K562 (cell line): ENCODE measurements around the gene RIMOC1. TPM values are rescaled to one million over a fixed set of nuclear protein-coding genes. Genes with fewer than 3 reads are reported as not detected.
A peak's percentile ranks its signal among the peaks of the same experiment; 100 is the strongest.

Experiments used
- ATAC-seq: fragments of 200-7000 bp; cut with Tn5 transposase; 3 replicates; pipeline ENCODE4 v1.9.1; 2020; ENCODE audit warnings: moderate library complexity
- BruUV-seq: library from RNA; stranded (reverse); fragments of 400-500 nt; replicated peaks from 2 replicates; lab custom pipeline; 2021; lab: Mats Ljungman, UMichigan
- CTCF ChIA-PET: fragments of 300-600 bp; formaldehyde crosslinking; extraction: SDS; loops from one replicate; lab custom pipeline; 2021; ENCODE audit warnings: low intra/inter-chr PET ratio; lab: Yijun Ruan, JAX
- POLR2A ChIA-PET: fragments of 300-600, 350-650 bp; sonication (Branson Sonifier 250); formaldehyde crosslinking; extraction: SDS; loops from one replicate; lab custom pipeline; 2021; ENCODE audit warnings: antibody characterized with exemption, inconsistent platforms; lab: Yijun Ruan, JAX
- DNase-seq, 4 experiments: peaks; one replicate each; pipeline versions ENCODE4 v3.0.0 to v3.0.0-alpha.2; 2011 to 2018; ENCODE audit warnings: low spot score in 3 of 4, mixed read lengths in 3 of 4; ENCODE audit errors: extremely low read depth in 1 of 4
- FAIRE-seq: peaks from 2 replicates; lab custom pipeline; 2011; peaks lifted over from hg19 to GRCh38; lab: Jason Lieb, UNC
- H2AFZ ChIP-seq: 2 replicates; pipeline ENCODE4 v1.6.0; 2011; ENCODE audit warnings: low read depth, low read length, control low read depth, inconsistent platforms
- H3K27ac ChIP-seq: fragments of 200-600 bp; 3 replicates; pipeline ENCODE4 v1.8.0; 2011; ENCODE audit warnings: low read depth, mild to moderate bottlenecking, control low read depth, inconsistent platforms, low read length, moderate library complexity, mixed read lengths; ENCODE audit errors: extremely low read depth
- H3K27me3 ChIP-seq, 2 experiments: fragments of 300-600 bp in 1 of 2; 2 replicates in 1 of 2; 3 replicates in 1 of 2; pipeline versions ENCODE4 v1.6.0 to v1.8.0; 2011; ENCODE audit warnings: inconsistent platforms in 2 of 2, low read length in 2 of 2, mild to moderate bottlenecking in 1 of 2, mixed read lengths in 1 of 2, moderate library complexity in 1 of 2; ENCODE audit not compliant: control insufficient read depth in 2 of 2, insufficient read depth in 2 of 2
- H3K36me3 ChIP-seq: fragments of 300-600 bp; 3 replicates; pipeline ENCODE4 v1.8.0; 2011; ENCODE audit warnings: mild to moderate bottlenecking, low read length, inconsistent platforms; ENCODE audit not compliant: control insufficient read depth, insufficient read depth
- H3K4me1 ChIP-seq, 2 experiments: fragments of 200-600 bp in 1 of 2; replicated peaks in 1 of 2; 2 replicates in 1 of 2; 3 replicates in 1 of 2; pipeline versions ENCODE4 v1.5.1 to v1.8.0; 2011; ENCODE audit warnings: inconsistent platforms in 2 of 2, low read length in 2 of 2, mild to moderate bottlenecking in 1 of 2, mixed read lengths in 1 of 2, moderate library complexity in 1 of 2; ENCODE audit not compliant: control insufficient read depth in 2 of 2, insufficient read depth in 2 of 2
- H3K4me2 ChIP-seq: 2 replicates; pipeline ENCODE4 v1.6.1; 2011; ENCODE audit warnings: low read length, control low read depth, inconsistent platforms, mixed read lengths; ENCODE audit not compliant: insufficient read depth
- H3K4me3 ChIP-seq: fragments of 200-600 bp; sonication (generic), shearing (Covaris generic); 2 replicates; pipeline ENCODE4 v1.5.1; 2016; ENCODE audit warnings: control low read depth, inconsistent platforms
- H3K79me2 ChIP-seq: fragments of 200-600 bp; 3 replicates; pipeline ENCODE4 v1.8.0; 2011; ENCODE audit warnings: low read length, inconsistent platforms; ENCODE audit not compliant: control insufficient read depth, insufficient read depth
- H3K9ac ChIP-seq, 2 experiments: 2 replicates each; pipeline versions ENCODE4 v1.6.0 to v1.6.1; 2011; ENCODE audit warnings: low read depth in 2 of 2, low read length in 2 of 2, control low read depth in 1 of 2, inconsistent platforms in 1 of 2, mild to moderate bottlenecking in 1 of 2, mixed read lengths in 1 of 2; ENCODE audit not compliant: insufficient read depth in 1 of 2
- H3K9me1 ChIP-seq: one replicate; pipeline ENCODE4 v1.6.0; 2011; ENCODE audit warnings: inconsistent platforms, mild to moderate bottlenecking, low read length, moderate library complexity; ENCODE audit not compliant: control insufficient read depth, insufficient read depth
- H3K9me3 ChIP-seq: replicated peaks from 2 replicates; pipeline ENCODE4 v1.5.1; 2011; ENCODE audit warnings: low read depth, low read length, inconsistent platforms; ENCODE audit not compliant: control insufficient read depth, insufficient read depth
- H4K20me1 ChIP-seq: replicated peaks from 2 replicates; pipeline ENCODE4 v1.6.1; 2011; ENCODE audit warnings: low read length, inconsistent platforms, mixed read lengths; ENCODE audit not compliant: control insufficient read depth, insufficient read depth
- BACH1 ChIP-seq: fragments of 200-800 bp; sonication (Bioruptor generic); IDR thresholded peaks from 2 replicates; pipeline ENCODE4 v1.6.1; 2016; ENCODE audit warnings: missing genetic modification characterization, missing compliant biosample characterization
- CEBPB ChIP-seq: fragments of 450-650 bp; IDR thresholded peaks from 2 replicates; pipeline ENCODE4 v1.6.1; 2016; ENCODE audit warnings: missing genetic modification characterization, missing compliant biosample characterization
- CTBP1 ChIP-seq: fragments of 450-650 bp; IDR thresholded peaks from 2 replicates; pipeline ENCODE4 v1.6.1; 2016; ENCODE audit warnings: borderline replicate concordance
- CXXC5 ChIP-seq: fragments of 250-450 bp; sonication (Bioruptor Pico); IDR thresholded peaks from 2 replicates; pipeline ENCODE4 v1.8.0; 2022; ENCODE audit warnings: inconsistent platforms, mild to moderate bottlenecking, moderate library complexity
- MTA2 ChIP-seq: fragments of 450-650 bp; IDR thresholded peaks from 2 replicates; pipeline ENCODE4 v1.6.1; 2016; ENCODE audit warnings: low read depth
- NR2F6 ChIP-seq: fragments of 450-650 bp; formaldehyde crosslinking; IDR thresholded peaks from 2 replicates; pipeline ENCODE4 v1.4.0; 2020; ENCODE audit warnings: mild to moderate bottlenecking
- RFX5 ChIP-seq: IDR thresholded peaks from 2 replicates; pipeline ENCODE4 v1.6.1; 2011; ENCODE audit warnings: low read depth, mild to moderate bottlenecking, improper control_type of control experiment, low read length
- RREB1 ChIP-seq: fragments of 250-450 bp; sonication (Bioruptor Pico); IDR thresholded peaks from 2 replicates; pipeline ENCODE4 v1.4.0; 2020
- ZBTB2 ChIP-seq: fragments of 450-650 bp; IDR thresholded peaks from 2 replicates; pipeline ENCODE4 v1.6.1; 2016; ENCODE audit warnings: antibody characterized with exemption
- ZFP91 ChIP-seq: sonication (generic); formaldehyde crosslinking; IDR thresholded peaks from 2 replicates; pipeline ENCODE4 v1.8.0; 2022; ENCODE audit warnings: mild to moderate bottlenecking, missing genetic modification reagents
- ZNF12 ChIP-seq: sonication (generic); formaldehyde crosslinking; IDR thresholded peaks from 2 replicates; pipeline ENCODE4 v1.4.0; 2020; ENCODE audit warnings: mild to moderate bottlenecking, missing genetic modification reagents
- ZNF347 ChIP-seq: fragments of 450-650 bp; formaldehyde crosslinking; IDR thresholded peaks from 2 replicates; pipeline ENCODE4 v1.4.0; 2020; ENCODE audit warnings: low read depth, mild to moderate bottlenecking, moderate library complexity
- ZNF583 ChIP-seq: fragments of 250-450 bp; sonication (Bioruptor Pico); IDR thresholded peaks from 2 replicates; pipeline ENCODE4 v1.4.0; 2020
- WGBS: fragments of 100-300 bp; shearing (Covaris generic); methylation state at CpG from one replicate; pipeline ENCODE4 v1.1.6; 2016; ENCODE audit warnings: low coverage, mixed read lengths; ENCODE audit not compliant: insufficient coverage; ENCODE audit errors: missing lambda C conversion rate; 5-methylcytosine and 5-hydroxymethylcytosine counted together
- in situ Hi-C: fragments of 300-500 bp; cut with MboI; formaldehyde crosslinking; loops from 4 replicates; pipeline ENCODE4 v1.15.0; 2018; ENCODE audit warnings: inconsistent platforms, mixed read lengths
- intact Hi-C: fragments of 100-400 bp; cut with micrococcal nuclease; formaldehyde crosslinking; loops from 2 replicates; pipeline ENCODE4 v1.14.2; 2022
- polyA plus RNA-seq, 8 experiments: library from polyadenylated mRNA; depleted of rRNA in 4 of 8; stranded (reverse) in 5 of 8; unstranded in 3 of 8; fragments of >200 nt; fragmentation: Nextera tagmentation in 2 of 8; fragmentation: Illumina TruSeq in 1 of 8; extraction: Ambion mirVana in 2 of 8; extraction: Trizol in 1 of 8; gene quantifications; 2 replicates each; pipeline versions ENCODE4 v1.2.1 to v1.2.3, GENCODE V29; 2011 to 2014; ENCODE audit warnings: inconsistent platforms in 1 of 8, missing spikeins in 1 of 8
- total RNA-seq, 7 experiments: library from RNA; depleted of rRNA in 6 of 7; stranded (reverse); fragments of >200 nt in 6 of 7; fragmentation: Illumina TruSeq in 2 of 7; extraction: Trizol in 2 of 7; gene quantifications; 2 replicates each; pipeline versions ENCODE4 v1.2.1 to v1.2.3, GENCODE V29; 2011 to 2021; ENCODE audit warnings: low replicate concordance in 1 of 7

RIMOC1 gene
- total and polyA plus RNA-seq, 9 of the 15 experiments (the other 6 are each of a cell fraction or from before 2014, with no cell fraction given): 11.6 to 63.1 (median 30.8) TPM

GRCh38 chr5:41908374-41909079, 4.4 kb downstream of the RIMOC1 start:
- H3K27me3 ChIP-seq: no peaks in the 10 kb centered on the region
- DNase-seq: no peak
- H3K79me2 ChIP-seq: peaks cover 36% of the 10 kb centered on the region
- H3K36me3 ChIP-seq: peaks cover 80% of the 10 kb centered on the region
- no peak overlapping the region for H2AFZ ChIP-seq
- H3K9me3 ChIP-seq: no peaks in the 10 kb centered on the region
- no peaks in the 10 kb centered on the region for H4K20me1 ChIP-seq
- in situ Hi-C loops: no loop called here
- no peak overlapping the region for H3K9ac ChIP-seq
- no peaks in the 10 kb centered on the region for H3K9me1 ChIP-seq
- intact Hi-C loops: no loop called here
- no peak for ATAC-seq
- H3K4me3 ChIP-seq: no peak overlapping the region
- H3K27ac ChIP-seq: no peak overlapping the region
- no peak overlapping the region for H3K4me2 ChIP-seq
- H3K4me1 ChIP-seq: peaks cover 6 to 12% of the 10 kb centered on the region in 2 experiments
- ChIA-PET CTCF (no interaction called here), POLR2A (no interaction called here)
- no peak for FAIRE-seq
- 81% methylated on average over 4 of the region's 4 CpGs for WGBS
- no TSS peak for BruUV-seq
- TF ChIP-seq RFX5: no peak
- TF ChIP-seq RREB1 (CRISPR knock-in tag): no peak
- TF ChIP-seq ZBTB2: no peak
- no peak for TF ChIP-seq MTA2
- TF ChIP-seq CEBPB (tag): 0 out of 2 replicates have a peak, but pooled peaks have one; percentile 11
- no peak for TF ChIP-seq ZNF347 (CRISPR knock-in tag)
- TF ChIP-seq ZNF583 (CRISPR knock-in tag): no peak
- no peak for TF ChIP-seq BACH1 (tag)
- TF ChIP-seq ZNF12 (CRISPR knock-in tag): no peak
- no peak for TF ChIP-seq CXXC5
- TF ChIP-seq NR2F6 (CRISPR knock-in tag): no peak
- no peak for TF ChIP-seq CTBP1
- no peak for TF ChIP-seq ZFP91 (CRISPR knock-in tag)
